Heart left ventricle (tissue), 16 donors: ENCODE results near the gene RAB11FIP4. TPM values are rescaled to one million over a fixed set of nuclear protein-coding genes. Genes with fewer than 3 reads are reported as not detected.

Source experiments
- ATAC-seq, 4 donors: fragments of 200-7000 bp; cut with Tn5 transposase; one replicate each; pipeline ENCODE4 v1.9.1; 2020 to 2022; ENCODE audit warnings: moderate library complexity in 4 of 4, mild to moderate bottlenecking in 3 of 4, moderate number of reproducible peaks in 1 of 4
- DNase-seq, 5 donors: peaks; one replicate each; pipeline ENCODE4 v3.0.0-alpha.2; 2020
- H3K27ac ChIP-seq, 12 donors: fragments of 200-600 bp; sonication (generic) in 4 of 12; one replicate each; pipeline versions ENCODE4 v1.5.0 to v1.8.0; 2016 to 2022; ENCODE audit warnings: mild to moderate bottlenecking in 2 of 12
- H3K27me3 ChIP-seq, 9 donors: fragments of 200-600 bp; sonication (generic) in 2 of 9; one replicate each; pipeline versions ENCODE4 v1.5.1 to v1.8.0; 2016 to 2022; ENCODE audit warnings: mild to moderate bottlenecking in 3 of 9
- H3K36me3 ChIP-seq, 9 donors: fragments of 200-600 bp; sonication (generic) in 2 of 9; one replicate each; pipeline versions ENCODE4 v1.5.0 to v1.8.0; 2018 to 2022; ENCODE audit warnings: mild to moderate bottlenecking in 2 of 9
- H3K4me1 ChIP-seq, 12 donors: fragments of 200-600 bp; sonication (generic) in 4 of 12; one replicate each; pipeline versions ENCODE4 v1.5.0 to v1.8.0; 2016 to 2022; ENCODE audit warnings: mild to moderate bottlenecking in 3 of 12
- H3K4me3 ChIP-seq, 12 donors: fragments of 200-600 bp; sonication (generic) in 4 of 12; one replicate each; pipeline versions ENCODE4 v1.5.0 to v1.8.0; 2017 to 2022; ENCODE audit warnings: mild to moderate bottlenecking in 9 of 12, moderate library complexity in 4 of 12
- H3K9me3 ChIP-seq, 12 donors: fragments of 200-600 bp; sonication (generic) in 4 of 12; one replicate each; pipeline versions ENCODE4 v1.5.0 to v1.8.0; 2016 to 2022; ENCODE audit warnings: mild to moderate bottlenecking in 1 of 12
- POLR2A ChIP-seq, 2 donors: fragments of 450-650 bp; IDR thresholded peaks; one replicate each; pipeline ENCODE4 v1.6.1; 2017; ENCODE audit warnings: antibody characterized with exemption in 2 of 2, mild to moderate bottlenecking in 2 of 2, moderate library complexity in 2 of 2
- WGBS, 4 donors: extraction: QIAGEN DNeasy Blood & Tissue Kit in 2 of 4; methylation state at CpG; one replicate each; pipeline versions ENCODE4 v1.1.5 to v1.1.7; 2013 to 2018; 5-methylcytosine and 5-hydroxymethylcytosine counted together
- intact Hi-C, 10 donors: fragments of 100-400 bp; cut with DNase I; formaldehyde crosslinking; loops; one replicate each; pipeline versions ENCODE4 v1.11.1 to v1.14.2; 2022
- polyA plus RNA-seq, 2 donors: library from polyadenylated mRNA; stranded (reverse); fragments of 200-250 nt; gene quantifications; one replicate each; pipeline ENCODE4 v1.2.3, GENCODE V29; 2013
- total RNA-seq, 9 donors: library from RNA; depleted of rRNA in 2 of 9; stranded (reverse); fragments of >200 nt in 2 of 9; fragmentation: NEBNext Ultra II Directional in 3 of 9; extraction: Animal tissue kit (Norgen Biotek cat#: 25700) in 3 of 9; gene quantifications; one replicate each; pipeline versions ENCODE4 v1.1.0 to v1.2.4, GENCODE V29; 2016 to 2023
- TF ChIP-seq, protein P1 (sequence below), 12 donors: fragments of 200-600 bp; sonication (generic) in 4 of 12; IDR thresholded peaks; one replicate each; pipeline versions ENCODE4 v1.5.0 to v1.8.0; 2018 to 2022; ENCODE audit warnings: antibody characterized with exemption in 12 of 12, mild to moderate bottlenecking in 5 of 12
- donor health status: ischemic (EF 13 %, LVEDD 7.1; RV severe dilation, severe dysfunction).
- donor health status: healthy with polysubstance abuse.
- donor health status: DM: no; HTN: yes; CAD: no.
- donor health status: DM: no; HTN: no; CAD: no.
- donor health status: ischemic (EF 25% LVEDD 6.9; RV normal size, moderate dysfunction).
- donor health status: ischemic (EF 25% LVEDD 5.7; RV mildly dilated, moderate dysfunction).
- donor health status: healthy.
- donor health status: DM: yes; HTN: yes; CAD: no.
- donor health status: ischemic (EF 35%, LVEDD 5.7; RV mildly dilated, moderate dysfunction).
- donor health status: nonischemic (EF 11% LVEDD 7.7; RV severe dilation, severe dysfunction).
- donor health status: DM: yes; HTN: yes; CAD: no.
- donor health status: PGD.
- donor health status: ischemic (EF 29% LVEDD 5.4; RV normal size, mild dysfunction).
- donor health status: nonischemic (EF 23%, LVEDD 6.1; RV moderate dilation, normal function).

The RAB11FIP4 gene
- total and polyA plus RNA-seq, 11 donors = 1.5 to 13.7 (median 8.3) TPM

GRCh38 chr17:31411707-31412285 lies 20.3 kb downstream of the RAB11FIP4 start:
- Histone ChIP-seq H3K27me3 (peaks cover 0 to 2% (median 0%) of the 10 kb centered on the region in 9 donors), H3K4me1 (peaks cover 0 to 20% (median 8%) of the 10 kb centered on the region in 12 donors), H3K36me3 (no peaks in the 10 kb centered on the region), H3K9me3 (no peaks in the 10 kb centered on the region), H3K4me3 (no peak overlapping the region), H3K27ac (no peak overlapping the region)
- TF ChIP-seq POLR2A (IDR thresholded peaks at IDR 0.05) = no peak
- TF ChIP-seq, protein P1, sequence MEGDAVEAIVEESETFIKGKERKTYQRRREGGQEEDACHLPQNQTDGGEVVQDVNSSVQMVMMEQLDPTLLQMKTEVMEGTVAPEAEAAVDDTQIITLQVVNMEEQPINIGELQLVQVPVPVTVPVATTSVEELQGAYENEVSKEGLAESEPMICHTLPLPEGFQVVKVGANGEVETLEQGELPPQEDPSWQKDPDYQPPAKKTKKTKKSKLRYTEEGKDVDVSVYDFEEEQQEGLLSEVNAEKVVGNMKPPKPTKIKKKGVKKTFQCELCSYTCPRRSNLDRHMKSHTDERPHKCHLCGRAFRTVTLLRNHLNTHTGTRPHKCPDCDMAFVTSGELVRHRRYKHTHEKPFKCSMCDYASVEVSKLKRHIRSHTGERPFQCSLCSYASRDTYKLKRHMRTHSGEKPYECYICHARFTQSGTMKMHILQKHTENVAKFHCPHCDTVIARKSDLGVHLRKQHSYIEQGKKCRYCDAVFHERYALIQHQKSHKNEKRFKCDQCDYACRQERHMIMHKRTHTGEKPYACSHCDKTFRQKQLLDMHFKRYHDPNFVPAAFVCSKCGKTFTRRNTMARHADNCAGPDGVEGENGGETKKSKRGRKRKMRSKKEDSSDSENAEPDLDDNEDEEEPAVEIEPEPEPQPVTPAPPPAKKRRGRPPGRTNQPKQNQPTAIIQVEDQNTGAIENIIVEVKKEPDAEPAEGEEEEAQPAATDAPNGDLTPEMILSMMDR (IDR thresholded peaks at IDR 0.05) = no peak
- WGBS, 4 donors = 82 to 86% (median 84%) methylated on average over 11 to 13 of the region's 13 CpGs
- ATAC-seq (no peak), DNase-seq (peak in 1 of 5 donors; percentile 14)
- intact Hi-C loops = no loop called here

DNA sequence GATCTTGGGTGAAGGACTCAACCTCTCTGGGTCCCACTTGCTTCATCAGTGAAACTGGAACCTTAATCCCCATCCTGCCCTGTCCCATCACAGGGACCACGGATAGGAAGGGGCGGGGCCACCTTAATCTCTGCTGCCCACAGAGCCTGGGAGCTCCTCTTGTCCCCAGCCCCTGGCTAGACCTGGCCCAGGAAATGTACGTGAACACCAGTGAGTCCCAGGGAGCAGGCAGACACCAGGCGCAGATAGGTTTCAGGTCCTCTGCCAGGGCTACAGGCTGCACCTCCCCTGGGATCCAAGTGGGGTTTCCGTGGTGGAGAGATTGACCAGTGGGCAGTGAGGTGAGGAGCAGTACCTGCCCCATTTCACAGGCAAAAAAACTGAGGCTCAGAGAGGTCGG lies 21.0 kb downstream of the RAB11FIP4 start:
- no peak overlapping the region for H3K4me3 ChIP-seq
- H3K9me3 ChIP-seq = no peaks in the 10 kb centered on the region
- H3K27me3 ChIP-seq = no peaks in the 10 kb centered on the region
- DNase-seq (peak in 1 of 5 donors; percentile 10), ATAC-seq (no peak)
- WGBS, 4 donors = 66 to 73% (median 71%) methylated on average over 4 to 6 of the region's 6 CpGs
- no peak overlapping the region for H3K27ac ChIP-seq
- no peaks in the 10 kb centered on the region for H3K36me3 ChIP-seq
- no peak for TF ChIP-seq POLR2A (IDR thresholded peaks at IDR 0.05)
- TF ChIP-seq, protein P1 (IDR thresholded peaks at IDR 0.05) = no peak
- intact Hi-C loops = no loop called here
- H3K4me1 ChIP-seq = peaks cover 0 to 21% (median 8%) of the 10 kb centered on the region in 12 donors

- Histone ChIP-seq H3K27ac (peak overlapping the region in 1 of 12 donors; percentile 34), H3K4me1 (peaks cover 0 to 21% (median 8%) of the 10 kb centered on the region in 12 donors), H3K4me3 (no peak overlapping the region), H3K36me3 (no peaks in the 10 kb centered on the region), H3K9me3 (no peaks in the 10 kb centered on the region), H3K27me3 (no peaks in the 10 kb centered on the region)
- no peak for TF ChIP-seq POLR2A (IDR thresholded peaks at IDR 0.05)
- TF ChIP-seq, protein P1 (IDR thresholded peaks at IDR 0.05) = no peak
- ATAC-seq = no peak
- WGBS, 4 donors = 71 to 81% (median 73%) methylated on average over 12 to 15 of the region's 15 CpGs
- DNase-seq = peak in 1 of 5 donors; percentile 7
- intact Hi-C loops = no loop called here
These were observed 21.8 kb downstream of the RAB11FIP4 start for GRCh38 chr17:31413081-31413799.

DNA sequence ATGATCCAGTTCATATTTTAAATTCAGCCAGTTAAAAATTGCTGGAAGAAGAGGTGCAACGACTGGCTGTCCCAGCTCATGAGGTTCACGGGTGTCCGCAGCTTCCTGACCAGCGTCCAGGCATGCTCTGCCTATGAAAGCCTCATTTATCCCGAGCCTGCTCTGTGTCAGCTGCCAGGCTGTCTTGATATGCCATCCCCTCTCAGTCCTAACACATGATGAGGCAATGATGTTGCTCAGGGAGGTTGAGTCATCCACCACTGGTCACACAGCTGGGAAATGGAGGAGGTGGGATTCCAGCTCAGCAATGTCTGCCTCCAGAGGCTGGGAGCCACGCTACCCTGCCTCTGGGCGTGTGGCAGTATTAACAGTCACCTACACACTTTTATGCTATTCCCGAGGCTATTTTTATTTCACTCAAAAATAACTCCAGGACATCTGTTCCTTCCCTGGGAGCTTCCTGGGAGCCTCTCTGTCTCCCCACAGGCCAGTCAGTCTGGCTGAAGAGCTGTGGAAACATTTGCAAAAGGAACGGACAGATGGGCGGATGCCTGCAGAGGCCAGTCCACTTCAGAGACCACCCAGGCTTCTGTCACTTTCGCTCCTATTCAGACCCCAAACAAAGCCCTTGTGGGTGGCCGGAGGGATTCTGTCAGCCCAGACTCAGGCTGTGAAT lies 22.5 kb downstream of the RAB11FIP4 start:
- 19 to 29% (median 27%) methylated on average over 12 of the region's 12 CpGs for WGBS, 4 donors
- Histone ChIP-seq H3K27me3 (no peaks in the 10 kb centered on the region), H3K9me3 (no peaks in the 10 kb centered on the region), H3K4me1 (peaks cover 0 to 21% (median 8%) of the 10 kb centered on the region in 12 donors), H3K27ac (peak overlapping the region in 1 of 12 donors; percentile 34), H3K36me3 (no peaks in the 10 kb centered on the region), H3K4me3 (no peak overlapping the region)
- ATAC-seq (peak; percentile 58 to 80 (median 68)), DNase-seq (peak in 2 of 5 donors; percentile 58 to 62)
- intact Hi-C loops = no loop called here
- TF ChIP-seq, protein P1 (IDR thresholded peaks at IDR 0.05) = no peak
- no peak for TF ChIP-seq POLR2A (IDR thresholded peaks at IDR 0.05)
